Measurements from ENCODE around the gene ATAD2B.

- no peak for TF ChIP-seq FOXM1 (IDR thresholded peaks at IDR 0.05; ENCODE audit: low read depth)
- no peak for TF ChIP-seq EZH2phosphoT487 (IDR thresholded peaks at IDR 0.05; ENCODE audit: borderline replicate concordance, low read depth)
- no peak for TF ChIP-seq RXRA (IDR thresholded peaks at IDR 0.05; ENCODE audit: borderline replicate concordance, low read depth)
- TF ChIP-seq CTCF (IDR thresholded peaks at IDR 0.05) = no peak
- TF ChIP-seq RFX5 (IDR thresholded peaks at IDR 0.05; ENCODE audit: low read length) = no peak
- no peak for TF ChIP-seq FOSL2 (IDR thresholded peaks at IDR 0.05; ENCODE audit: borderline replicate concordance, low read depth)
- no peak for TF ChIP-seq ELF1 (IDR thresholded peaks at IDR 0.05)
- no peak for TF ChIP-seq USF2 (IDR thresholded peaks at IDR 0.05; ENCODE audit: borderline replicate concordance, low read depth, low read length)
- TF ChIP-seq NFIC (IDR thresholded peaks at IDR 0.05; ENCODE audit: borderline replicate concordance) = no peak
These were observed 22.7 kb downstream of the ATAD2B start for GRCh38 chr2:23904215-23904614.
